HepG2 (cell line): ENCODE data around the gene TOP1. TPM values are rescaled to one million over a fixed set of nuclear protein-coding genes. Genes with fewer than 3 reads are reported as not detected.

Experiments used
- LRRFIP1 ChIP-seq: sonication (generic); formaldehyde crosslinking; conservative IDR thresholded peaks from 2 replicates; pipeline ENCODE4 v1.4.0; 2020; ENCODE audit warnings: missing genetic modification reagents
- NFAT5 ChIP-seq: sonication (generic); formaldehyde crosslinking; IDR thresholded peaks from 2 replicates; pipeline ENCODE4 v1.4.0; 2020; ENCODE audit warnings: missing genetic modification reagents
- XRCC5 ChIP-seq: fragments of 200-400 bp; formaldehyde crosslinking; optimal IDR thresholded peaks from 2 replicates; pipeline ENCODE3; 2017; ENCODE audit warnings: mild to moderate bottlenecking, low read length
- ZBTB25 ChIP-seq: IDR thresholded peaks from 2 replicates; pipeline ENCODE4 v1.6.1; 2018; ENCODE audit warnings: missing genetic modification reagents
- ZNF24 ChIP-seq: fragments of 450-650 bp; IDR thresholded peaks from 2 replicates; pipeline ENCODE4 v1.6.1; 2017; ENCODE audit warnings: antibody characterized with exemption, mild to moderate bottlenecking
- ZNF317 ChIP-seq: sonication (generic); formaldehyde crosslinking; IDR thresholded peaks from 2 replicates; pipeline ENCODE4 v1.5.0; 2020; ENCODE audit warnings: mild to moderate bottlenecking, missing genetic modification reagents
- ZNF530 ChIP-seq: sonication (generic); formaldehyde crosslinking; IDR thresholded peaks from 2 replicates; pipeline ENCODE4 v1.5.0; 2020; ENCODE audit warnings: low read depth, mild to moderate bottlenecking, missing genetic modification reagents
- ZNF710 ChIP-seq: sonication (generic); formaldehyde crosslinking; IDR thresholded peaks from 2 replicates; pipeline ENCODE4 v1.5.0; 2020; ENCODE audit warnings: mild to moderate bottlenecking, missing genetic modification reagents, borderline replicate concordance
- polyA plus RNA-seq, 8 experiments: library from polyadenylated mRNA; depleted of rRNA in 3 of 8; stranded (reverse) in 7 of 8; unstranded in 1 of 8; fragments of >200 nt; fragmentation: Illumina TruSeq in 4 of 8; extraction: Trizol in 4 of 8; gene quantifications; 2 replicates each; pipeline versions ENCODE4 v1.2.1 to v1.2.3, GENCODE V29; 2011 to 2016; ENCODE audit warnings: low read depth in 4 of 8, missing spikeins in 1 of 8, mixed read lengths in 1 of 8; ENCODE audit not compliant: insufficient read depth in 1 of 8
- total RNA-seq, 5 experiments: library from RNA; depleted of rRNA; stranded (reverse); fragments of >200 nt; fragmentation: Illumina TruSeq; extraction: Trizol; gene quantifications; 2 replicates each; pipeline ENCODE4 v1.2.3, GENCODE V29; 2016; ENCODE audit warnings: low read depth in 1 of 5

The TOP1 gene
- total and polyA plus RNA-seq, 2 of the 13 experiments (the other 11 are each of a cell fraction or from before 2014, with no cell fraction given) = 10.2 to 19.4 TPM

- 0 out of 2 replicates have a peak, but pooled peaks have one; percentile 35 for TF ChIP-seq NFAT5 (CRISPR knock-in tag)
- 0 out of 2 replicates have a peak, but pooled peaks have one; percentile 47 for TF ChIP-seq ZNF710
- TF ChIP-seq XRCC5 = peak; percentile 76
- TF ChIP-seq LRRFIP1 = no peak
- TF ChIP-seq ZNF24 = no peak
- TF ChIP-seq ZBTB25 (CRISPR knock-in tag) = 0 out of 2 replicates have a peak, but pooled peaks have one; percentile 12
- TF ChIP-seq ZNF530 (CRISPR knock-in tag) = no peak
- 0 out of 2 replicates have a peak, but pooled peaks have one; percentile 56 for TF ChIP-seq ZNF317 (CRISPR knock-in tag)
Observed at GRCh38 chr20:41017448-41018042, 11.1 kb upstream of the TOP1 start (continued).
